AG20443 (cell line): ENCODE results near the gene TANC1.

Experiments used
- DNase-seq: peaks from one replicate; pipeline ENCODE4 v3.0.0; 2012; ENCODE audit warnings: low spot score, mixed read lengths

Gene TANC1

GRCh38 chr2:159063677-159064076, 95.2 kb downstream of the TANC1 start:
- DNase-seq = no peak

GRCh38 chr2:159064446-159065301, 96.2 kb downstream of the TANC1 start:
- no peak for DNase-seq

GRCh38 chr2:159065313-159065712, 96.9 kb downstream of the TANC1 start:
- DNase-seq = peak; percentile 37

- DNase-seq = no peak
Observed at GRCh38 chr2:159065891-159066290, 97.5 kb downstream of the TANC1 start.

GRCh38 chr2:159066541-159067156, 98.2 kb downstream of the TANC1 start:
- DNase-seq = no peak

GRCh38 chr2:159067971-159068370, 99.5 kb downstream of the TANC1 start:
- DNase-seq = no peak

- no peak for DNase-seq
Observed at GRCh38 chr2:159069229-159069628, 100.8 kb downstream of the TANC1 start.

GRCh38 chr2:159070235-159070634, 101.8 kb downstream of the TANC1 start:
- DNase-seq = no peak

- peak; percentile 64 for DNase-seq
Observed at GRCh38 chr2:159071190-159071915, 102.9 kb downstream of the TANC1 start.

GRCh38 chr2:159072795-159073194, 104.4 kb downstream of the TANC1 start:
- DNase-seq = no peak

- DNase-seq = no peak
Observed at GRCh38 chr2:159073256-159073655, 104.8 kb downstream of the TANC1 start.

- no peak for DNase-seq
Observed at GRCh38 chr2:159074605-159075004, 106.2 kb downstream of the TANC1 start.

GRCh38 chr2:159075727-159076126, 107.3 kb downstream of the TANC1 start:
- no peak for DNase-seq

GRCh38 chr2:159076241-159076640, 107.8 kb downstream of the TANC1 start:
- DNase-seq = peak; percentile 64

GRCh38 chr2:159077869-159078268, 109.4 kb downstream of the TANC1 start:
- DNase-seq = no peak

GRCh38 chr2:159078443-159078842, 110.0 kb downstream of the TANC1 start:
- no peak for DNase-seq

GRCh38 chr2:159080641-159081040, 112.2 kb downstream of the TANC1 start:
- no peak for DNase-seq

GRCh38 chr2:159082119-159082518, 113.7 kb downstream of the TANC1 start:
- DNase-seq = no peak

GRCh38 chr2:159084384-159085370, 116.2 kb downstream of the TANC1 start:
- DNase-seq = no peak

GRCh38 chr2:159086342-159086741, 117.9 kb downstream of the TANC1 start:
- DNase-seq = no peak

GRCh38 chr2:159086826-159087225, 118.4 kb downstream of the TANC1 start:
- DNase-seq = no peak

GRCh38 chr2:159088906-159089305, 120.5 kb downstream of the TANC1 start:
- DNase-seq = no peak
